ENCODE results near the gene LRRC38. TPM values are rescaled to one million over a fixed set of nuclear protein-coding genes. Genes with fewer than 3 reads are reported as not detected.
"Not testable (repeated sequence)": the region's sequence is repeated elsewhere in the genome, so short reads cannot be mapped to it uniquely, and the experiment has no call there.

Gene LRRC38
- total RNA-seq, 1 donor from 2014 or later, result not detected

- DNase-seq (ENCODE audit: low read depth) (no peak), FAIRE-seq (no peak)
- TF ChIP-seq, protein P1, sequence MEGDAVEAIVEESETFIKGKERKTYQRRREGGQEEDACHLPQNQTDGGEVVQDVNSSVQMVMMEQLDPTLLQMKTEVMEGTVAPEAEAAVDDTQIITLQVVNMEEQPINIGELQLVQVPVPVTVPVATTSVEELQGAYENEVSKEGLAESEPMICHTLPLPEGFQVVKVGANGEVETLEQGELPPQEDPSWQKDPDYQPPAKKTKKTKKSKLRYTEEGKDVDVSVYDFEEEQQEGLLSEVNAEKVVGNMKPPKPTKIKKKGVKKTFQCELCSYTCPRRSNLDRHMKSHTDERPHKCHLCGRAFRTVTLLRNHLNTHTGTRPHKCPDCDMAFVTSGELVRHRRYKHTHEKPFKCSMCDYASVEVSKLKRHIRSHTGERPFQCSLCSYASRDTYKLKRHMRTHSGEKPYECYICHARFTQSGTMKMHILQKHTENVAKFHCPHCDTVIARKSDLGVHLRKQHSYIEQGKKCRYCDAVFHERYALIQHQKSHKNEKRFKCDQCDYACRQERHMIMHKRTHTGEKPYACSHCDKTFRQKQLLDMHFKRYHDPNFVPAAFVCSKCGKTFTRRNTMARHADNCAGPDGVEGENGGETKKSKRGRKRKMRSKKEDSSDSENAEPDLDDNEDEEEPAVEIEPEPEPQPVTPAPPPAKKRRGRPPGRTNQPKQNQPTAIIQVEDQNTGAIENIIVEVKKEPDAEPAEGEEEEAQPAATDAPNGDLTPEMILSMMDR (IDR thresholded peaks at IDR 0.05; ENCODE audit: insufficient read depth, low read length, severe bottlenecking), result no peak
- H3K27me3 ChIP-seq (ENCODE audit: control insufficient read depth, insufficient read depth, low read length), result no peaks in the 10 kb centered on the region
- no peak overlapping the region for H3K4me3 ChIP-seq (ENCODE audit: low read depth, low read length)
- H3K36me3 ChIP-seq (ENCODE audit: control insufficient read depth, insufficient read depth, low read length), result no peaks in the 10 kb centered on the region
Measured at GRCh38 chr1:13456904-13457532, 56.8 kb downstream of the LRRC38 start.

- no peak overlapping the region for H3K4me3 ChIP-seq (ENCODE audit: low read depth, low read length)
- DNase-seq (ENCODE audit: low read depth), result no peak
- H3K36me3 ChIP-seq (ENCODE audit: control insufficient read depth, insufficient read depth, low read length), result no peaks in the 10 kb centered on the region
- FAIRE-seq, result no peak
- no peaks in the 10 kb centered on the region for H3K27me3 ChIP-seq (ENCODE audit: control insufficient read depth, insufficient read depth, low read length)
- TF ChIP-seq, protein P1 (IDR thresholded peaks at IDR 0.05; ENCODE audit: insufficient read depth, low read length, severe bottlenecking), result no peak
Measured at GRCh38 chr1:13451399-13451965, 62.3 kb downstream of the LRRC38 start.

GRCh38 chr1:13450204-13450603 lies 63.6 kb downstream of the LRRC38 start:
- FAIRE-seq (no peak), DNase-seq (ENCODE audit: low read depth) (peak; percentile 7)
- no peaks in the 10 kb centered on the region for H3K36me3 ChIP-seq (ENCODE audit: control insufficient read depth, insufficient read depth, low read length)
- TF ChIP-seq, protein P1 (IDR thresholded peaks at IDR 0.05; ENCODE audit: insufficient read depth, low read length, severe bottlenecking), result no peak
- no peak overlapping the region for H3K4me3 ChIP-seq (ENCODE audit: low read depth, low read length)
- no peaks in the 10 kb centered on the region for H3K27me3 ChIP-seq (ENCODE audit: control insufficient read depth, insufficient read depth, low read length)

DNA sequence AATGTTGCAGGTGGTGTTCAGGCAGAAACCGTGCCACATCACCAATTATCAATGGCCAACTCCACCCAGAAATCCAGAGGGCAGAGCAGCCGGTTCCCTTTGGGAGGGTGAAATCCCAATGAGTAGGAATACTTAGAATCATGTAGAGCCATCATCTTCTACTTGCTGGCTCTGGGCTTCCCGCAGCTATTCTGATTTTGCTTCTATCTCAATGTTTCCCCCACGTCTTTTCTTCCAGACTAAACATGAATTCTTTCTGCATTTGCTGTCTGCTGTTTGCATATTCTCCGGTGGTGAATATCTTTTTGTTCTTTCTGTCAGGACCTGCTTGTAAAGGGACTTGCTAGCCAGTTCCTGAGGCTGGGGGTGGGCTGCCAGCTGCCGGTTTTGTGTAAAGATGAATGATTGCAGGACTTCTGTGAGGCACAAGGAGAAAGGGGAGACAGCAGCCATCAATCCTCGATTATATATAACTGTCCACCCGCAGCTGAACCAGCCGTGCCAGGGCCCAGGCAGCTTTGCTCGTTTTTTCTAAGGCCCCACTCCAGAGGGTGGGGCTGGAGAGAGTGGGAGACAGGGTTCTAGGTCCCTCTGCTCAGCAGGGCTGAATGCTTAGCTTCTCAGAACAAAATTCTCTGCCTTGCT lies 70.3 kb downstream of the LRRC38 start:
- Histone ChIP-seq H3K4me3 (ENCODE audit: low read depth, low read length) (no peak overlapping the region), H3K27me3 (ENCODE audit: control insufficient read depth, insufficient read depth, low read length) (no peaks in the 10 kb centered on the region), H3K36me3 (ENCODE audit: control insufficient read depth, insufficient read depth, low read length) (no peaks in the 10 kb centered on the region)
- DNase-seq (ENCODE audit: low read depth), result no peak
- no peak for FAIRE-seq
- TF ChIP-seq, protein P1 (IDR thresholded peaks at IDR 0.05; ENCODE audit: insufficient read depth, low read length, severe bottlenecking), result no peak

DNA sequence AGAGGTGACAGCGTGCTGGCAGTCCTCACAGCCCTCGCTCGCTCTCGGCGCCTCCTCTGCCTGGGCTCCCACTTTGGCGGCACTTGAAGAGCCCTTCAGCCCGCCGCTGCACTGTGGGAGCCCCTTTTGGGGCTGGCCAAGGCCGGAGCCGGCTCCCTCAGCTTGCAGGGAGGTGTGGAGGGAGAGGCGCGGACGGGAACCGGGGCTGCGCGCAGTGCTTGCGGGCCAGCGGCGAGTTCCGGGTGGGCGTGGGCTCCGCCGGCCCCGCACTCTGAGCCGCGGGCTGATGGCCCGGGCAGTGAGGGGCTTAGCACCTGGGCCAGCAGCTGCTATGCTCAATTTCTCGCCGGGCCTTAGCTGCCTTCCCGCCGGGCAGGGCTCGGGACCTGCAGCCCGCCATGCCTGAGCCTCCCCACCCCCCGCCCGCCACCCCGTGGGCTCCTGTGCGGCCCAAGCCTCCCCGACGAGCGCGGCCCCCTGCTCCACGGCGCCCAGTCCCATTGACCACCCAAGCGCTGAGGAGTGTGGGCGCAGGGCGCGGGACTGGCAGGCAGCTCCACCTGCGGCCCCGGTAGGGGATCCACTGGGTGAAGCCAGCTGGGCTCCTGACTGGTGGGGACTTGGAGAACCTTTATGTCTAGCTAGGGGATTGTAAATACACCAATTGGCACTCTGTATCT lies 74.6 kb downstream of the LRRC38 start:
- not testable (repeated sequence) for DNase-seq (ENCODE audit: low read depth); H3K36me3 ChIP-seq (ENCODE audit: control insufficient read depth, insufficient read depth, low read length); FAIRE-seq; H3K27me3 ChIP-seq (ENCODE audit: control insufficient read depth, insufficient read depth, low read length); H3K4me3 ChIP-seq (ENCODE audit: low read depth, low read length)

DNA sequence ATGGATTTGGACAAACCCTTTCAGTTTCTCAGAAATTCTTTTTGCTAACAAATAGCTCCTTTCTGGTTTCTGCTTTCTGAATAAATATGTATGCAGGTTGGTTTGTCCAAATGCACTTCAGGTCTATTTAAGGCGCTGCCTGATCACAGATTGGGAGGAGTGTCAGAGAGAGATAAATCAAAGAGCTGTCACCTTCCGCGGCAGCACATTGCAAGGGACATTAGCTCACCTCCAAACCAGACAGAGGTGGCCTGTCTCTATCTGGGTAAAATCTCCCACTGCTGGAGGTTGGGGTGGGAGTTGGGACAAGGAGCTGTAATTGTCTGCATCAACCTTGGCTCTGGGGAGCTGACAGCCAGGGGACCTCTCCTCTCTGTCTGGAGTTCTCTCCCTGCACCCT lies 78.3 kb downstream of the LRRC38 start:
- Histone ChIP-seq H3K27me3 (ENCODE audit: control insufficient read depth, insufficient read depth, low read length) (no peaks in the 10 kb centered on the region), H3K36me3 (ENCODE audit: control insufficient read depth, insufficient read depth, low read length) (no peaks in the 10 kb centered on the region), H3K4me3 (ENCODE audit: low read depth, low read length) (no peak overlapping the region)
- FAIRE-seq, result no peak
- TF ChIP-seq, protein P1 (IDR thresholded peaks at IDR 0.05; ENCODE audit: insufficient read depth, low read length, severe bottlenecking), result no peak
- no peak for DNase-seq (ENCODE audit: low read depth)

DNA sequence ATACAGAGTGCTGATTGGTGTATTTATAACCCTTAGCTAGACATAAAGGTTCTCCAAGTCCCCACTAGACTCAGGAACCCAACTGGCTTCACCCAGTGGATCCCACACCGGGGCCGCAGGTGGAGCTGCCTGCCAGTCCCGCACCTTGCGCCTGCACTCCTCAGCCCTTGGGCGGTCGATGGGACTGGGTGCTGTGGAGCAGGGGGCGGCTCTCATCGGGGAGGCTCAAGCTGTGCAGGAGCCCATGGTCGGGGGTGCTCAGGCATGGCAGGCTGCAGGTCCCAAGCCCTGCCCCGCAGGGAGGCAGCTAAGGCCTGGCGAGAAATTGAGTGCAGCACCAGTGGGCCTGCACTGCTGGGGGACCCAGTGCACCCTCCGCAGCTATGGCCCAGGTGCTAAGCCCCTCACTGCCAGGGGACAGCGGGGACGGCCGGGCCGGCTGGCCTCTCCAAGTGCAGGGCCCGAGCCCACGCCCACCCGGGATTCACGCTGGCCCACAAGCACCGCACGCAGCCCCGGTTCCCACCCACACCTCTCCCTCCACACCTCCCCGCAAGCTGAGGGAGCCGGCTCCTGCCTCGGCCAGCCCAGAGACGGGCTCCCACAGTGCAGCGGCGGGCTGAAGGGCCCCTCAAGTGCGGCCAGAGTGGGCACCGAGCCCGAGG lies 80.0 kb downstream of the LRRC38 start:
- H3K36me3 ChIP-seq (ENCODE audit: control insufficient read depth, insufficient read depth, low read length); H3K27me3 ChIP-seq (ENCODE audit: control insufficient read depth, insufficient read depth, low read length); FAIRE-seq; H3K4me3 ChIP-seq (ENCODE audit: low read depth, low read length); DNase-seq (ENCODE audit: low read depth): not testable (repeated sequence)

Measured in bronchial epithelial cell (primary cell).